GM19023 (cell line): ENCODE results near the gene ADAMTS2.

Experiments used
- ATAC-seq: cut with Tn5 transposase; IDR thresholded peaks from one replicate; pipeline ENCODE4 v1.9.1; 2021; ENCODE audit warnings: mild to moderate bottlenecking, moderate library complexity; ENCODE audit not compliant: unreplicated experiment

Gene ADAMTS2

DNA sequence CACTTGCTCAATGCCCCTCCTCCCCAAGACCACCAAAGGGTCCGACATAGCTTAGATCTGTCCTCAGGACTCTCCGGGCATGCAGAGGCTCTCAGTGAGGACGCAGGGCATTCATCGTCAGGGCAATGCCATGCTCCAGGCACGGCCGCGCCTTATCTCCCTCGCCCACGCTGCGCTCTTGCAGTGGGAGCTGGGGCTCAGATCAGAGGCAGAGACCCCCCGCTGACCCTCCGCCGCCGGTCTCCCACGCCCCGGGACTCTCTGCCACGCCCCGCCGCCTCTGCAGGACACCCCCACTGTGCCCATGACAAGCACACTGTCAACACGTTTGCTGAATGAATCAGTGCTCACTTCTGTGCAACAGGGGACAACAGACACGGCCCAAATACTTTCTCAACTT lies 140.7 kb downstream of the ADAMTS2 start:
- ATAC-seq = no peak

DNA sequence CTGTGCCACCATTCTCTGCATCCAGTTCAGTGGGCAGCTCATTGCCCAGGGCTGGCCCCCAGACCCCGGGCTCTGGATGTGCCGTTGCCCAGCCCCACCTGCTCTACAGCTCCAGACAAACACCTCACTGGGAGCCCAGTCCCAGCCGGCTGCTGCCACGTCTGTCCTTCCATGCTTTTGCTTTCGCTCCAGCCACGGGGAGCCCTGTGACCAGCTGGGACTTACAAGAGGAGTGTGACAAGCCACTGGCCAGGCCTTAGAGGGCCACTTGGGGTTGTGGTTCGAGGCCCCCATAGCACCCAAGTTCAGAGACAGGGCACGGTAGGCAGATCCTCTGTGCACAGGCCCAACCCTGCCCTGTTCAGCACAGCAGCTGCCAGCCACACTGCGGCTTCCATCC lies 142.0 kb downstream of the ADAMTS2 start:
- ATAC-seq = no peak

GRCh38 chr5:179201986-179202385 lies 143.3 kb downstream of the ADAMTS2 start:
- no peak for ATAC-seq

- no peak for ATAC-seq
Observed at GRCh38 chr5:179199246-179199645, 146.0 kb downstream of the ADAMTS2 start.

DNA sequence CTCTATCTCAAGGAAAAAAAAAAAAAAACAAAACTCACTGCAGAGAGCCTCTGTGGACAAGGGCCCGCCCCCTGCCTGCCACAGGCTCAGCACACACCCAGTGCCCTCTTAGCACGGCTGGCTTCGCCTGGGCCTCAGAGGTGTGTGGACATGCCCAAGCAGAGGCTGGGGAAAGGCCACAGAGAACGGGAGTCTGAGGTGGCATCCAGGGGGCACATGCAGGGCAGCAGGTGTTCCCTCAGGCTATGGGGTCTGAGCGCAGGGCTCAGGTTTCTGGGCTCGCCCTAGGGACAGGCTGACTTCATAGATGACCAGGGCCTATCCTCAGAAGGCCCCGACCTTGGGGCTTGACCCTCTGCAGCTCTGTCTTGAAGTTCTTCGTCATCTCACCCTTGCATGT lies 146.4 kb downstream of the ADAMTS2 start:
- ATAC-seq = no peak

DNA sequence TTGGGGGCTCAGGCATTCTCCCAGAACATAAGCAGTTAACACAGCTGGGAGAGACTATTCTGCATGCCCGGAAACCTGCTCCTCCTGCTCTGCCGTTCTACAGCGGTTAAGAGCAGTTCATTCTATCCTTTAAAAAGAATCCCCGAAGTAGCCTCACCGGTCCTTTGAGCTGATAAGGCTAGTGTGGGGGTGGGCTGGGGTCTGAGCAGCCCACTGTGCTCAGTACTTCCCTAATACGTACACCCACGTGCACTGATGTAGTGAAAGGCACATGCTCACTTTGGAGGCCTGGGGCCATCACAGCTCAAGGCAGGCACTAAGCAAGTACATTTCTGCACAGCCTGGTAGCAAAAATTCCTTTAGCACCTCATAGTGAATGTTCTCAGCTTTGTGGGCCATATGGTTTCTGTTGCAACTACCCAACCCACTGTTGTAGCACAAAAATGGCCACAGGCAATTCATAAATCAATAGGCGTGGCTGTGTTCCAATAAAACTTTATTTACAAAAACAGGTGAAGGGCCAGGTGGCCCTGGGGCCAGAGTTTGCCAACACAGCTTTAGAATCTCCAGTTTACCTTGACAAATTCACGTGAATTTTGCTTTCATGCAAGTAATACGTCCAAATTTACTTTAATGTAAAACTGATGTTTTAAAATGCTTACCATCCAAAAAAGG lies 148.7 kb downstream of the ADAMTS2 start:
- ATAC-seq = no peak

GRCh38 chr5:179195561-179196404 lies 149.5 kb downstream of the ADAMTS2 start:
- ATAC-seq = no peak

DNA sequence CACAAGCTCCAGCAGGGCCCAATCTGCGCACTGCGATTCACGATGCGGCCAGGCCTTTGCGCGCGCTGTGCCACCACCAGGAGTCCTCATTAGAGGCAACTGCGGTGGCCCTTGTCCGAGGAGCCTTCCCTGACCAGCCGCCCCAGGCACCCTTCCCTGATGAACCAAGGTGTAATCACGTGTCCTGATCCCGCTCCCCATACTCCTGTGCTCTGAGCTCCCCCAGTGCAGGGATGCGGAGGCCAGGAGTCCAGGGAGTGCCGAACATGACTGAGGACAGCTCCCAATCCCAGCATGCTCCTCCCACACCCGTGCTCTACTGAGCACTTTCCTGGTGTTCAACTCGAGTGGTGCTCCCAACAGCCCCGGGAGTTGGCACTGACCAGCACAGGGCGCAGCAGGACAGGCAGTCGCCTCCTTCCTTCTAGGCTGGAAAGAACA lies 150.3 kb downstream of the ADAMTS2 start:
- ATAC-seq = no peak

GRCh38 chr5:179194201-179194910 lies 150.9 kb downstream of the ADAMTS2 start:
- ATAC-seq = no peak

- no peak for ATAC-seq
Observed at GRCh38 chr5:179193746-179194145, 151.5 kb downstream of the ADAMTS2 start.

DNA sequence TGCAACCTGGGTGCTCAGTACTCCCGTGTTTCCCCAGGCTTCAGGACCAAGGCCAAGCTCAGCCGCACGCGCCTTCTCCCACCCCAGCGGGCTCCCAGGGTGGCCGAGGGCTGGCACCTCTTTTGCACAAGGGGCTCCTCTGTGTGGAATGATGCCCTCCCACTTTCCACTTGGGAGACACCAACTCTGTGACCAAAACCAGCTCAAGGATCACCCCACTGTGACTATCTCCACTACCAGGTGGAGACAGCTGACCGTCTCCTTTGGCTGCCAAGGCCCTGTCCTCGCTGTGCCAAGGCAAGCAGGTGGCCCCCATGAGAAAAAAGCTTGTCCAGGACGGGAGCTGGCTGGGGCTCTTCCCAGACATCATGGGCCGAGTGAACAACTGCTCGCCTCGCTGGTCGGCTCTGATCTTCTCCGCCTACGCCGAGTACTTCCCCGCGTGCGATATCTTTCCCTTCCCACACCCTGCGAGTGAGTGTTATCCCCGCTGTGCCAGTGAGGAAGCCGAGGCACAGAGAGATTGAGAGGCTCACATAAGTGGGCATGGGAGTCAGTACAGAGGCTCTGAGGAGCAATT lies 152.3 kb downstream of the ADAMTS2 start:
- no peak for ATAC-seq

DNA sequence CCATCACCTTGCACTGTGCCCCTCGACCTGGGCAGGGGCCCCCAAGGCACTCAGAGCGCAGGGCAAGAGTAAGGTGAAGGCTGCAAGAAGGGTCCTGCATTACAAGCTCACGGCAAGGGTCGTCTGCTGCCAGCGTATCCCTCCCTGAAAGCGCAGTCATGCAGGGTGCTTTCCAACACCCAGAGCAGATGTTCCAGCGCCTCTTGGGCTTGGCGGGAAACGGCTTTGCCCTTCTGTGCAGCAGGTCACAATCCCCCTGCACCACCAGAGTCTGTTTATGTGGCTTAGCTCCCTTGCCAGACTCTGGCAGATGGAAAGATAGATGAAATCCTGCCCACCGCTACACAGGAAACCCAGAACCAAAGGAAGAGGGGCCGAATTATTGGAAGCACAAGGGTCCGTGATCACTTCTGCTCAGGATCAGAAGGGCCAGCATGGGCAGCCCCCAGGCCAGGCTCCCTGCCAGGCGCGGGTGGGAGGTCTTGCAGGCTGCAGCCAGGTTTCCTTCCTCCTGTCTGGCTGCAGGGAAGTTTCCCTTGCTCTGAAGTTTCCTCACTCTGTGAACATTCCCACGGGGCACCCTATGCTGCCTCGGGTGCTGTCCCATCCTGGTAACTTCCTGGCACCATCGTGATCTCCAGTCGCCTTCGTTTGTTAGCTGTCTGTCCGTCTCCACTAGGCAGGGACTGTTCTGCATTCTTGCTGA lies 152.9 kb downstream of the ADAMTS2 start:
- no peak for ATAC-seq

GRCh38 chr5:179191506-179192184 lies 153.6 kb downstream of the ADAMTS2 start:
- no peak for ATAC-seq

DNA sequence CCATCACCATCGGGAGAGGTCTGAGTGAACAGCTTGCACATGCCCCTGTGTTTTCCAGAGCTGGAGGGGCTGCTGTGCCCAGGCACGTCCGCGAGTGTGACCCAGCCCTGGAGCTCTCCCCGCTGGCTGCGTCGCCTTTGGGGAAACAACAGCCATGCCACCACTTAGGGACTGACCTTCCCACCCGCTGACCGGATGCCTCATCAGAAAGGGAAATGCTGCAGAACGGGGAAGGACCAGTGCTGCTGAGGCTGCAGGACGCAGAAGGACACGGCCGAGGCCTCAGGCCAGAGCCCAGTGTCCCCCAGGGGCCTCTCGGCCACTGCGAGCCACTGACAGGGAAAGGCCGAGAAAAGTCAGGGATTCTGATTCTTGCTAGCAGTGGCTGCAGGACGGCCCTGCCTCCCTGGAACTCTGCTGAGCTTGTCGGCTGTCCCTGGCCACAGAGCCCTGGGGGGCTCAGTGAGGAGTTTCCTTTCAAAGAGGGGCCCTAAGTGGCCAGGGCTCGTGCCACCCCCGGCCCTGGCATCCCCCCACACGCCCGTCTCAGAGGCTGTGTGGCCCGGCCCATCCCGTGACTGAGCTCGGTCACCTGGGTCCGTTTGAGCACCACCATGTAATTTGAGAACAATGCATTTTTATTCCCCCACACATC lies 154.3 kb downstream of the ADAMTS2 start:
- ATAC-seq = no peak

- ATAC-seq = no peak
Observed at GRCh38 chr5:179188636-179189035, 156.6 kb downstream of the ADAMTS2 start.

DNA sequence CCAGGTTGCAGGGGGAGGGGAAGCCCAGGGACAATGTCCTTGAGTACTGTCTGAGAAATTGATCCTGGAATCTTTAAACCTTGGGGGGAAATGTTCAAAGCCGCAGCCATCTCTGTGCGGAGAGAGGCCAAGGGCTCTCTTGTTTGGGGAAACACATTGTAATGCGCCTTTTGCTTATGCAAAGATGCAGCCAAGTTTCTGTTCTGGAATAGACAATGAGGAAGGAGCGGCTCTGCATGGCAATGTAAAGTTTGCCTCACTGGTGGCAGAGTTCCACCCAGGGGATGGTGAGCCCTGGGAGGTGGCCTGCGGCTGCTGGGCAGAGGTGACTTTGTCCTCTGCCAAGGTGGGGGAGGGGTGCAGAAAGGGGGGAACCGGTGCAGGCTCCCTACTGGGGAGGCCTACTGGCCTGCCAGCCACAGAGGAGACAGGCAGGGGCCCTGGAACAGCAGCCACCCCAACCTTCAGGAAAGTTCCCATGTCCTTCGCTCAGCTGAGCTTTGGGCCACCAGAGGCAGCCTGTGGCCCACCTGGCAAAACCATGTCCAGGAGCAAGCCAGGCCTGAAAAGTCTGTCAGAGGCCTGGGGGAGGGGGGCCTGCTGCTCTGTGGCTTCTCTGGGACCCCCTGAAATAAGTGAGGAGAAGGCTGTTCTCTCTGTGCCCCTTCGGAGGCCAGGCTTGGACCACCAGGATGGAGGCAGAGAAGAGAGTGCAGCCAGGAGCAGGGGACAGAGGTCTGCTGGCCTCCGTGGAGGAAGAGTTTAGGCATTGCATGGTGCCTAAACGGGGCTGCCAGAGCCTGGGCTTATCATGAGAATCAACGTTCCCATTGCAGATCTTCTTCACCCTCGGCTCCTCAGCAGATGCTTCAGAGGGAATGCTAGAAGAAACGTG lies 157.3 kb downstream of the ADAMTS2 start:
- no peak for ATAC-seq

DNA sequence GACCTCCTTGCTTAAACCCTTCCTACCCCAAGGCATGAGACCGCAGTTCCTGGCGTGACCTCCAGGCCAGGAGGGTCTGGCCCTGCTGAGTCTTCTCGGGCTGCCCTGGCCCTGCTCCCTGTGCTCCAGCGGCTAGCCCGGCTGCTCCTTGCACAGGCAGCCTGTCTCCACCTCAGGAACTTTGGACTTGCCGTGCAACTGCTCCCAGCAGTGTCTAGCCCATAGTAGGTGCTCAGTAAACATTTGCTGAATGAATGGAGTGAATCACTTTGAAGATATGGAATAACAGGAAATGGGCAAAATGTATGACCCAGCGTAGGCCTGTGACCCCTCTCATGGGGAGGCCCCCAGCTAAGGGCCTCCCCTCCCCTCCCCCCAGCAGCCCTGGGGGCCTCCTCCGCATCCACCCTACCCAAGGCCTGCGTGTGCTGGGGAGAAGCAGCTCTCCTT lies 158.0 kb downstream of the ADAMTS2 start:
- no peak for ATAC-seq

DNA sequence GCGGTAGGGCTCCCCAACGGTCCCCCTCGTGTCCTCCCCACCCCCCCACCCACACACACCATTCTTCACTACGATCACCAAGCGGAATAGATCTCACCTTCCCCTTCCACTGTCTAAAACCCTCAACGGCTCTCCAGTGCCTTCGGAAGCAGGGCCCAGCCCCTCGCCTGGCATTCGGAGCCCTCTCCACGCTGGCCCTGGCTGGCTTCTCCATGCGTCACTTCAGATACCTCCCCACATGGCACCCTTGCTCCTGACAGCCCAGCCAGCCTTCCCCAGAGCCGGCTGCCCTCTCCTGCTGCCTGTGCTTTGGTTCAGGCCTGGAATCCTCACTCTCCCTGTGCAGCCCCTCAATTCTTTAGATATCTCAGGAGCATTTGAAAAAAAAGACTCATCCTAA lies 158.5 kb downstream of the ADAMTS2 start:
- no peak for ATAC-seq
